Adipose tissue (tissue), 3 donors: ENCODE data around the gene BTF3L4. TPM values are rescaled to one million over a fixed set of nuclear protein-coding genes. Genes with fewer than 3 reads are reported as not detected.
"Not testable (repeated sequence)": the region's sequence is repeated elsewhere in the genome, so short reads cannot be mapped to it uniquely, and the experiment has no call there.

Source experiments
- H3K27ac ChIP-seq: one replicate; pipeline ENCODE4 v1.5.1; 2013; ENCODE audit warnings: low read depth, low read length
- WGBS, 3 donors: extraction: QIAGEN DNeasy Blood & Tissue Kit; methylation state at CpG; one replicate each; pipeline ENCODE4 v1.1.7; 2013; 5-methylcytosine and 5-hydroxymethylcytosine counted together
- polyA plus RNA-seq, 3 donors: library from polyadenylated mRNA; stranded (reverse); fragments of 200-250 nt; gene quantifications; one replicate each; pipeline ENCODE4 v1.2.3, GENCODE V29; 2013
- donor health status: healthy with polysubstance abuse.
- donor health status: Bipolar disorder and iron deficiency.
- donor health status: healthy.

Gene BTF3L4
- polyA plus RNA-seq, 3 donors, result 26.2 to 57.7 (median 44.6) TPM

GRCh38 chr1:52053862-52054261 lies 2.2 kb upstream of the BTF3L4 start:
- WGBS, 3 donors, result 61 to 94% (median 93%) methylated on average over 1 of the region's 1 CpG
- H3K27ac ChIP-seq, result no peak overlapping the region

GRCh38 chr1:52054496-52055065 lies 1.5 kb upstream of the BTF3L4 start:
- H3K27ac ChIP-seq, result no peak overlapping the region
- 2 to 5% (median 3%) methylated on average over 13 of the region's 13 CpGs for WGBS, 3 donors

DNA sequence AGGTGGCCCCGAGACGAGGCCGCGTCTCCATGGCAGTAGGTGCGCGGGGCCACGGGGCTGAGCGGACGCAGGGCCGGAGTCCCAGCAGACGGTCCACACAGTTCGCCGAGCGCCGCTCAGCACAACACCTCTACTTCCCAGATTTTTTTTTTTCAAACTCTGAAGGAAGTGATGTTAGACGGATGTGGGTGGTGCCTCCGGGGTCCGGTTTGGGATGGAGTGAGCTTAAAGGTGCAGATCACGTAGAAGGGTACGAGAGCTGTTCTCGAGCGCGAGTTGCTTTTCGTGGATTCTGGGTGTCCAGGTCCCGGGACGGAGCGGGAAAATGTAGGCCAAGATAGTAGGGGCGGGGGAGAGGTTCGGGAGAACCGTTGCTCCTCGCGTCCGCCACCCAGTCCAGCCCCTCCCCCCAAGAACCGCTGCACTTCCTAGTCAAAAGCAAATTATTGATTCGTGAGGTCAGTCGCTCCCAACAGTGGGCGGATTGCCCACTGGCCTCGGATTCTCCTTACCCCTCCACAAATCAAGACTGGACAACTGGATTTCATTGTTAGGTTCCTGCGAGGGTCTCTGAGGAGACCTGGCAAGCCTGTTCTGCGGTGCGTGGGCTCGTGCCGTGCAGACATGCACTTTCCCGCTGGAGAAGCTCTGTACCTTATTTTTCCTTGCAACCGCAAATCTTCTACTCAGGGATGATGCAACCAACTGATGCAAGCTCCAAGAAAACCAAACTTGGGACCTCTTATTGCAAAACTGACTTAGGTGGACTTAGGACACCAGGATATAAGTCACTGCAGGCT lies 829 bp upstream of the BTF3L4 start, which contains the start of gene TXNDC12:
TSS of gene TXNDC12 (minus strand) at position 126 of the 800 bp plus-strand sequence. CDS start at position 31, 95 bp downstream.
- 0% methylated on average over 41 to 45 of the region's 45 CpGs for WGBS, 3 donors
- H3K27ac ChIP-seq, result no peak within 1 kb of the TSS

DNA sequence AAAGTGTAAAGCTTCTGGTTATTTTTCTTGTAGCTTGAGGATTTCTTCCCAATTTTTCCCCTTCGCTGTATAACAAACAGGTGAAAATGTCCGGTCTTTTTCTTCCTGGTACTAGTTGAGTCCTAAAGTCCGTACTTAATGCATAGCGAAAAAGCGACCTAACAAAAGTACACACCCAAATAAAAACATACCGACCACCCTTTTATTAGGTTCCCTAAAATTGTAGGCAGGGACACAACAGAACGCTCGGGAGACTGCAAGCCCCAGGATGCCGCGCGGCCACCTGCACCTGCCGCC lies 281 bp upstream of the BTF3L4 start:
- H3K27ac ChIP-seq, result no peak overlapping the region

GRCh38 chr1:52056937-52057231 lies 789 bp downstream of the BTF3L4 start:
- WGBS, 3 donors, result 0 to 1% (median 1%) methylated on average over 4 of the region's 4 CpGs
- no peak overlapping the region for H3K27ac ChIP-seq

More for the DNA sequence above, 281 bp upstream of the BTF3L4 start:
- 0% methylated on average over 12 of the region's 12 CpGs for WGBS, 3 donors

DNA sequence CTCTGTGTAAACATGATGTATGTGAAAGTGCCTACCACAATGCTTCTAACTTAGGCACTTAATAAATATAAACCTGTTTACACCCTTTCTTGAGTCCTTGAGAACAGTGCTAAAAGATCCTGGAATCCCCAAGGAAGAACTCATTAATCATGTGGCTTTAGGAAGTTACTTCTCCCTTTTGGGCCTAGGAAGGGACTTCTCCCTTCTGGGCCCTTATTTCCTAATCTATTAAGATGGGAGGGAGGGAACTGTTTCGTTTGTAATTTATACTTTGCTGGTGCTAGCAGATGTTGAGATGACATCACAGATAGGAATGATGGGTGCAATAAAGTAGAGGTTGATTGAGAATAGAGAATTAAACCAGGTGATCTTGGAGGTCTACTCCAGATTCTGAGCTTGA lies 1.2 kb downstream of the BTF3L4 start:
- no peak overlapping the region for H3K27ac ChIP-seq
- 0 to 4% (median 4%) methylated on average over 1 of the region's 1 CpG for WGBS, 3 donors

- H3K27ac ChIP-seq, result no peak overlapping the region
- WGBS, 3 donors, result 61 to 86% (median 62%) methylated on average over 1 of the region's 1 CpG
These were observed 1.9 kb downstream of the BTF3L4 start for GRCh38 chr1:52057876-52058415.

GRCh38 chr1:52059321-52059720 lies 3.2 kb downstream of the BTF3L4 start:
- H3K27ac ChIP-seq, result no peak overlapping the region

GRCh38 chr1:52059888-52060287 lies 3.8 kb downstream of the BTF3L4 start:
- H3K27ac ChIP-seq, result no peak overlapping the region
- WGBS, 3 donors, result 87 to 97% (median 95%) methylated on average over 1 of the region's 1 CpG

DNA sequence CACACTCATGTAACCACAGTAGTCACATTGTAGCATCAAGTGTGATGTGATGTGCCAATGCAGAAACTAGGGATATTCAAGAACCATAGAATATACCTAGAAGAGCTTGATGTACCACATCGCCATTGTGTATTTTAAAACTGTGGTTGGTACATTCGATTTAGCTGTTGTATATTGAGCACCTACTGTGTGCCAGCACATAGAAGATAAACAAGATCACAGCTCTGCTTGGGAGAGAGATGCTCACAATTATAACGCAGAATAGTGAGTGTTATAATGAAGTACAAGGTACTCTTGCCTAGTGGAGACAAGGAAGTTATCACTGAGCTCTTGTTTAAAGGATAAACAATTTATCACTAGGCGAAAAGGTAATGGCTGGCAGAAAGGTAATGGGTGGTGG lies 4.7 kb downstream of the BTF3L4 start:
- no peak overlapping the region for H3K27ac ChIP-seq
- 96 to 99% (median 96%) methylated on average over 4 of the region's 4 CpGs for WGBS, 3 donors

DNA sequence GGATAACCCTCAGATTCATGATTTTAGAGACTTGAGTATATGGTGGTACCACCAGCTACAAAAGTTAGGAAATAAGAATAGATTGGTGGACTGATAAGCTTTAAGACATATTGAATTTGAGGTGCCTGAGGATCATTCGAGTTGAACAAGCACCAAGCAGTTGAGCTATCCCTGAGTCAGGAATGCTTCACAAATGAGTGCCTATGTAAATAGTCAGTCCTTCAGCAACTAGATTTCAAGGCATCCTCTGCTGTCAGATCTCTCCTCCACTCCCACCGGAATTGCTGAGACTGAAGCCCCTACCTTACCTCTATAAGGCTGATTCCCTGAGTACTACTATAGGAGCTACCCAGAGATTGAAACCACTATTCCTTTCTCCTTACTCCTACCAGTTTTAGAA lies 7.1 kb downstream of the BTF3L4 start:
- 89 to 95% (median 93%) methylated on average over 2 of the region's 2 CpGs for WGBS, 3 donors
- no peak overlapping the region for H3K27ac ChIP-seq

DNA sequence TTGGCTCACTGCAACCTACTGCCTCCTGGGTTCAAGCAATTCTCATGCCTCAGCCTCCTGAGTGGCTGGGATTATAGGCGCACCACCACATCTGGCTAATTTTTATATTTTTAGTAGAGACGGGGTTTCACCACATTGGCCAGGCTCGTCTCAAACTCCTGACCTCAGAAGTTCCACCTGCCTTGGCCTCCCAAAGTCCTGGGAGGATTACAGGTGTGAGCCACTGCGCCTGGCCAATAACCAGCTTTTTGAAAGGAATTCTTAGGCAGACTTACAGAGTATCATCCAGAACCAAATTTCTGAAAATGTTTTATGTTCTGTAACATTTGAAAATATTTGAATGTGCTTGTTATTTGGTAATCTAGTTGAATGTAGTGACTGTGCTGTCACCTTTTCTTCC lies 14.6 kb downstream of the BTF3L4 start:
- whole genome bisulfite sequencing, 3 donors, result 41 to 95% (median 93%) methylated on average over 4 of the region's 4 CpGs
- H3K27ac ChIP-seq, result no peak overlapping the region

DNA sequence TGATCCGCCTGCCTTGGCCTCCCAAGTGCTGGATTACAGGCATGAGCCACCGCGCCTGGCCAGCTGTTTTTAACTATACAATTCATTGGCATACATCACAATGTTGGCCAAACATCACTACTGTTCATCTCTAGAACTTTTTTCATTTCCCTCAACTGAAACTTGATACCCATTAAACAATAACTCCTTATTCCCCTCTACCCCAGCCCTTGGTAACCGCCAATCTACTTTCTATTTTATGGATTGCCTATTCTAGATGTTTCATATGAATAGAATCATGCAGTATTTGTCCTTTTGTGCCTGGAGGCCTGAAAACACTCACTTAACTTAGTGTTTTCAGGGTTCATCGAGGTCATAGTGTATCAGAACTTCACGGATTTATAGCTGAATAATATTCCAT lies 16.2 kb downstream of the BTF3L4 start:
- H3K27ac ChIP-seq, result no peak overlapping the region
- WGBS, 3 donors, result 81 to 94% (median 82%) methylated on average over 6 of the region's 6 CpGs

GRCh38 chr1:52077277-52077676 lies 21.2 kb downstream of the BTF3L4 start:
- not testable (repeated sequence) for H3K27ac ChIP-seq
- WGBS, 3 donors, result 84 to 95% (median 86%) methylated on average over 6 of the region's 6 CpGs

- 51 to 79% (median 77%) methylated on average over 3 of the region's 3 CpGs for WGBS, 3 donors
- H3K27ac ChIP-seq, result no peak overlapping the region
These were observed 23.9 kb downstream of the BTF3L4 start for GRCh38 chr1:52080014-52080415.

DNA sequence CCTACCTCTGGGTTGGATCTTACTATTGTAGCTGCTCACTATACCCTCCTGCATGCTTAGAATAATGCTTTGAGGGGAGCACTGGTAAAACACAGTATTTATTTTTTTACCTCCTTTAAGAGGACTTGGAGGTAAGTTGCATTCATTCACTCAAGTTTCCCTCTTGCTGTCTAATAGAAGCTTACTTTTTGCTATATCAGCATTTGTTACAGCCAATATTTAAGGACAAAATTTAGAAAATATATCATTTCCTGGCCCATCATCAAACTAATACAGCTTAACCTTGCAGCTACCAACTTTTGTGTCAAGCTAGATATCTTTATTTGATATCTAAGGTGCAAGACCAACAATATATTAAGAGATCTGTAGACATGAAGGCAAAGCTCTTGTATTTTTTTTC lies 31.8 kb downstream of the BTF3L4 start:
- not testable (repeated sequence) for H3K27ac ChIP-seq

DNA sequence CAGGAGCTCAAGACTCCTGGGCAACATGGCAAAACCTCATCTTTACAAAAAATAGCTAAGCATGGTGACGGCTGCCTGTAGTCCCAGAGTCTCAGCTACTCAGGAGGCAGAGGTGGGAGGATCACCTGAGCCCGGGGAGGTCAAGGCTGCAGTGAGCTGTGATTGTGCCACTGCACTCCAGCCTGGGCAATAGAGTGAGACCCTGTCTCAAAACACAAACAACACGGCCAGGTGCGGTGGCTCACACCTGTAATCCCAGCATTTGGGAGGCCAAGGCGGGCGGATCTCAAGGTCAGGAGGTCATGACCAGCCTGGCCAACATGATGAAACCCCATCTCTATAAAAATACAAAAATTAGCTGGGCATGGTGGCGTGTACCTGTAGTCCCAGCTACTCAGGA lies 38.2 kb downstream of the BTF3L4 start:
- not testable (repeated sequence) for H3K27ac ChIP-seq
- 84 to 94% (median 89%) methylated on average over 7 of the region's 7 CpGs for WGBS, 3 donors

DNA sequence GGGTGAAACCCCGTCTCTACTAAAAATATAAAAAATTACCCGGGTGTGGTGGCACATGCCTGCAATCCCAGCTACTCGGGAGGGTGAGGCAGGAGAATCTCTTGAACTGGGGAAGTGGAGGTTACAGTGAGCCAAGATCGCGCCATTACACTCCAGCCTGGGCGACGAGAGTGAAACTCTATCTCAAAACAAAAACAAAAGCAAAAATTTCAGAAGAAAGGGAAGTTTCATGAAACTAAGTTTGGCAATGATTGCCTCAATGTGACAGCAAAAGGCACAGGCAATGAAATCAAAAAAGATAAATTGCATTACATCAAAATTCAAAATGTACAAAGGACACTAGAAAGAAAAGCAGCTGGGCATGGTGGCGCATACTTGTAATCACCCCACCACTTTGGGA lies 40.1 kb downstream of the BTF3L4 start:
- WGBS, 3 donors, result 65 to 79% (median 67%) methylated on average over 8 of the region's 8 CpGs
- no peak overlapping the region for H3K27ac ChIP-seq

DNA sequence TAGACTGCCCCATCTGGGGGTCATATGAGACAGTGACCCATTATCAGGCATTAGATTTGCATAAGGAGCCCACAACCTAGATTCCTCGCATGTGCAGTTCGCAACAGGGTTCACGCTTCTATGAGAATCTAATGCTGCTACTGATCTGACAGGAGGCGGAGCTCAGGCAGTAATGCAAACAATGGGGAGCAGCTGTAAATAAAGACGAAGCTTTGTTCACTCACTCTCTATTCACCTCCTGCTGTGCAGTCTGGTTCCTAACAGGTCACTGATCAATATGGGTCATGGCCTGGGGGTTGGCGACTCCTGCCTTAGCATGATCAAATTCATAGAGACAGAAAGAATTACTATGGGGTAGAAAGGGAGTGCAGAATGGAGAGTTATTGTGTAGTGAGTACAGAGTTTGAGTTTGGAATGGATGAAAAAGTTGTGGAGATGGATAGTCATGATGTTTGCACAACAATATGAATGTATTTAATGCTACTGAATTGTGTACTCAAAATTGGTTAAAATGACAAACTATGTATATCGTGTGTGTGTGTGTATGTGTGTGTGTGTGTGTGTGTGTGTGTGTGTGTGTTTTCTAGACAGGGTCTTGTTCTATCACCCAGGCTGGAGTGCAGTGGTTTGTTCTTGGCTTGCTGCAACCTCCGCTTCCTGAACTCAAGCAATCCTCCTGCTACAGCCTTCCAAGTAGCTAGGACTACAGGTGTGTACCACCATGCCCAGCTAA lies 42.2 kb downstream of the BTF3L4 start:
- 38 to 70% (median 67%) methylated on average over 8 of the region's 8 CpGs for WGBS, 3 donors
- no peak overlapping the region for H3K27ac ChIP-seq
